NCI-H82 treated with DMSO at 0.1 percent for 48 hours (cell line): Measurements from ENCODE around the gene IKZF4.

ENCODE experiments used
- DNase-seq: peaks from one replicate; lab custom pipeline; 2025; ENCODE audit not compliant: unreplicated experiment; lab: John Stamatoyannopoulos, UW

Gene IKZF4

GRCh38 chr12:56081393-56082347 is 60.8 kb downstream of the IKZF4 start:
- DNase-seq: no peak

GRCh38 chr12:56082382-56082781 is 61.5 kb downstream of the IKZF4 start:
- no peak for DNase-seq

GRCh38 chr12:56082967-56083366 is 62.1 kb downstream of the IKZF4 start:
- DNase-seq: no peak

GRCh38 chr12:56084958-56085543 is 64.2 kb downstream of the IKZF4 start:
- DNase-seq: no peak

GRCh38 chr12:56086096-56086495 is 65.3 kb downstream of the IKZF4 start:
- DNase-seq: no peak

GRCh38 chr12:56086608-56087007 is 65.8 kb downstream of the IKZF4 start:
- no peak for DNase-seq

- no peak for DNase-seq
Observed at GRCh38 chr12:56087220-56087619, 66.4 kb downstream of the IKZF4 start.
